Activated B cell treated with CpG ODN at 0.5 μM for 24 hours (primary cell): ENCODE data around the gene TRPM4. TPM values are rescaled to one million over a fixed set of nuclear protein-coding genes. Genes with fewer than 3 reads are reported as not detected.
"Not testable (repeated sequence)": the region's sequence is repeated elsewhere in the genome, so short reads cannot be mapped to it uniquely, and the experiment has no call there.

Experiments used
- ATAC-seq: fragments of 200-7000 bp; cut with Tn5 transposase; one replicate; pipeline ENCODE4 v1.10.0; 2021; ENCODE audit warnings: low read depth, mild to moderate bottlenecking, moderate library complexity
- CTCF ChIA-PET: fragments of 350-600 bp; sonication (Branson Sonifier 250); formaldehyde crosslinking; loops from one replicate; lab custom pipeline; 2021; ENCODE audit warnings: antibody characterized with exemption; lab: Charles Lee
- POLR2A ChIA-PET: fragments of 350-600 bp; sonication (Branson Sonifier 250); formaldehyde crosslinking; loops from one replicate; lab custom pipeline; 2021; ENCODE audit warnings: antibody characterized with exemption; lab: Charles Lee
- DNase-seq: peaks from one replicate; pipeline ENCODE4 v3.0.0; 2022
- H3K27ac Mint-ChIP-seq: one replicate; pipeline ENCODE4 v1.8.0; 2020; ENCODE audit warnings: mixed read lengths
- H3K27me3 Mint-ChIP-seq: one replicate; pipeline ENCODE4 v1.8.0; 2021; ENCODE audit warnings: mixed read lengths
- H3K36me3 Mint-ChIP-seq: one replicate; pipeline ENCODE4 v1.8.0; 2021; ENCODE audit warnings: low read depth, mixed read lengths
- H3K4me1 Mint-ChIP-seq: one replicate; pipeline ENCODE4 v1.8.0; 2021; ENCODE audit warnings: mixed read lengths
- H3K4me3 Mint-ChIP-seq: one replicate; pipeline ENCODE4 v1.8.0; 2020; ENCODE audit warnings: mild to moderate bottlenecking, mixed read lengths
- H3K9me3 Mint-ChIP-seq: one replicate; pipeline ENCODE4 v1.8.0; 2020; ENCODE audit warnings: mixed read lengths
- intact Hi-C: fragments of 100-400 bp; cut with micrococcal nuclease; formaldehyde crosslinking; loops from one replicate; pipeline ENCODE4 v1.15.1; 2024
- total RNA-seq: library from RNA; stranded (reverse); gene quantifications from 2 replicates; pipeline ENCODE4 v1.2.3, GENCODE V29; 2022
- TF ChIP-seq, protein P1 (sequence below): fragments of 200-600 bp; IDR thresholded peaks from one replicate; pipeline ENCODE4 v1.8.0; 2022; ENCODE audit warnings: antibody characterized with exemption, mild to moderate bottlenecking

The TRPM4 gene
- total RNA-seq, 1 donor from 2014 or later: not detected

DNA sequence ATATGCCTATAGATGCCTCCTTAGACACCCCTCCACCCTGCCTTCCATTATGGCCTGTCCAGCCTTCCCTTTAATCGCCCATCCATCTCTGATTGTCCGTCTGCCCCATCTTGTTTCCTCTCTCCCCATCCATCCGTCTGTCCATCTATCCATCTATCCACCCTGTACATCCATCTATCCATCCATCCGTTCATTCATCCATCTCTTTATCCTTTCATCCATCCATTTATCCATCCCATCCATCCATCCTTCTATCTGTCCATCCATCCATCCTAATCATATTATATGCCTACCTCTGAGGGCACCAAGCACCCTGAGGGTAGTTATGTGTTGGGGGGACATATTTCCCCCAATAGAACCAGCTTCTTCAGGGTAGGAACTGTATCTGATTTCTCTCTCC is 23.1 kb downstream of the TRPM4 start:
- peaks cover 8% of the 10 kb centered on the region for H3K9me3 Mint-ChIP-seq
- H3K4me3 Mint-ChIP-seq: no peak overlapping the region
- ChIA-PET POLR2A (interaction anchor here (0.7 kb wide), 1 partner anchor 398 kb away, joined by 8 read pairs; no protein-coding TSS in a partner anchor), CTCF (no interaction called here)
- H3K27ac Mint-ChIP-seq: no peak overlapping the region
- H3K36me3 Mint-ChIP-seq: peaks cover 3% of the 10 kb centered on the region
- TF ChIP-seq, protein P1, sequence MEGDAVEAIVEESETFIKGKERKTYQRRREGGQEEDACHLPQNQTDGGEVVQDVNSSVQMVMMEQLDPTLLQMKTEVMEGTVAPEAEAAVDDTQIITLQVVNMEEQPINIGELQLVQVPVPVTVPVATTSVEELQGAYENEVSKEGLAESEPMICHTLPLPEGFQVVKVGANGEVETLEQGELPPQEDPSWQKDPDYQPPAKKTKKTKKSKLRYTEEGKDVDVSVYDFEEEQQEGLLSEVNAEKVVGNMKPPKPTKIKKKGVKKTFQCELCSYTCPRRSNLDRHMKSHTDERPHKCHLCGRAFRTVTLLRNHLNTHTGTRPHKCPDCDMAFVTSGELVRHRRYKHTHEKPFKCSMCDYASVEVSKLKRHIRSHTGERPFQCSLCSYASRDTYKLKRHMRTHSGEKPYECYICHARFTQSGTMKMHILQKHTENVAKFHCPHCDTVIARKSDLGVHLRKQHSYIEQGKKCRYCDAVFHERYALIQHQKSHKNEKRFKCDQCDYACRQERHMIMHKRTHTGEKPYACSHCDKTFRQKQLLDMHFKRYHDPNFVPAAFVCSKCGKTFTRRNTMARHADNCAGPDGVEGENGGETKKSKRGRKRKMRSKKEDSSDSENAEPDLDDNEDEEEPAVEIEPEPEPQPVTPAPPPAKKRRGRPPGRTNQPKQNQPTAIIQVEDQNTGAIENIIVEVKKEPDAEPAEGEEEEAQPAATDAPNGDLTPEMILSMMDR: no peak
- H3K27me3 Mint-ChIP-seq: peaks cover 2% of the 10 kb centered on the region
- DNase-seq: no peak
- intact Hi-C loops: no loop called here
- H3K4me1 Mint-ChIP-seq: peaks cover 4% of the 10 kb centered on the region
- ATAC-seq: no peak

- H3K9me3 Mint-ChIP-seq, H3K27ac Mint-ChIP-seq, intact Hi-C loops, H3K36me3 Mint-ChIP-seq, H3K4me1 Mint-ChIP-seq, POLR2A ChIA-PET, ATAC-seq, H3K4me3 Mint-ChIP-seq, DNase-seq, CTCF ChIA-PET, H3K27me3 Mint-ChIP-seq: not testable (repeated sequence)
Observed at GRCh38 chr19:49182010-49182847, 24.6 kb downstream of the TRPM4 start.

DNA sequence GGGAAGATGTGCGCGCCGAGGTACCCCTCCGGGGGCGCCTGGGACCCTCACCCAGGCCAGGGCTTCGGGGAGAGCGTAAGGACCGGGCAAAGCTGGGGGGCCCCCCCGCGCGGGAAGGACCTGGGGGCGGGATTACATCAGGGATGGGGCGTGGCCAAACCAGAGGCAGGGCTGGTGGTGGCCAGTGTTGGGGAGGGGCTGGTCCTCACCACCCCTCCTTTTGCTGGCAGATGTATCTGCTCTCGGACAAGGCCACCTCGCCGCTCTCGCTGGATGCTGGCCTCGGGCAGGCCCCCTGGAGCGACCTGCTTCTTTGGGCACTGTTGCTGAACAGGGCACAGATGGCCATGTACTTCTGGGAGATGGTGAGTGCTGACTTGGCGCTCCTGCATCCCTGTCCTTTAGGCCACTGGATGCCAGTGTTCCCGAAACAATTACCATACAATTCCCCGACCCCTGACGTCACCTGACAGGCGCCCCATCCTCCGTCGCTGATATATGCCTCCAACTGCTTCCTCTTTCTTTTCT is 25.3 kb downstream of the TRPM4 start:
- H3K36me3 Mint-ChIP-seq: peaks cover 3% of the 10 kb centered on the region
- ChIA-PET POLR2A (no interaction called here), CTCF (no interaction called here)
- no peak for DNase-seq
- no peak for ATAC-seq
- H3K4me3 Mint-ChIP-seq: no peak overlapping the region
- intact Hi-C loops: no loop called here
- TF ChIP-seq, protein P1: no peak
- H3K4me1 Mint-ChIP-seq: peaks cover 5% of the 10 kb centered on the region
- H3K27ac Mint-ChIP-seq: no peak overlapping the region
- peaks cover 8% of the 10 kb centered on the region for H3K9me3 Mint-ChIP-seq
- H3K27me3 Mint-ChIP-seq: no peaks in the 10 kb centered on the region

DNA sequence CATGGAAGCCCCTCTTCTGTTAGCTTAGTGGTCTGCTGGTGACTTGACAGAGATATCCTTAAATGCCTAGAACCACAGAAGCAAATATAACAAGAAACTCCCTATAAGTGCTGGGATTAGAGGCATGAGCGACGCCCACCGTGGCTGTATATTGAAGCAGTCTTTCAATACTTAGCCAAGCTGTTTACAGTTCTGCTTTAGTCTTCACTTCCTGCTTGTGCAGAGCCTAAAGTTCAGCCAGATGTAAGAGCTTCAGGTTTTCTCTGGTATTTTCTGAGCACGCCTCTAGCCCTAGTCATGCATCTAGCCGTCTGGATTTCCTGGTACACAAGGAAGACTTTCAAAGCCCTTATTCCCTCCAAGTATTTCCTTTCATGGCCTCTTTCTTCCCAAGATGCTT is 28.5 kb downstream of the TRPM4 start:
- H3K27me3 Mint-ChIP-seq: peaks cover 8% of the 10 kb centered on the region
- H3K27ac Mint-ChIP-seq: no peak overlapping the region
- POLR2A ChIA-PET: no interaction called here
- TF ChIP-seq, protein P1: no peak
- H3K9me3 Mint-ChIP-seq: peaks cover 8% of the 10 kb centered on the region
- no peak for ATAC-seq
- no peak overlapping the region for H3K4me3 Mint-ChIP-seq
- CTCF ChIA-PET: interaction anchor here (0.7 to 1.1 kb wide), 2 partner anchors 13 to 40 kb away, joined by 5 read pairs; no protein-coding TSS in a partner anchor
- no peak for DNase-seq
- peaks cover 5% of the 10 kb centered on the region for H3K4me1 Mint-ChIP-seq
- peaks cover 3% of the 10 kb centered on the region for H3K36me3 Mint-ChIP-seq
- intact Hi-C loops: no loop called here

- Mint-ChIP-seq H3K4me1 (peaks cover 5% of the 10 kb centered on the region), H3K9me3 (peaks cover 4% of the 10 kb centered on the region), H3K36me3 (peaks cover 3% of the 10 kb centered on the region), H3K27ac (no peak overlapping the region), H3K4me3 (no peak overlapping the region), H3K27me3 (peaks cover 8% of the 10 kb centered on the region)
- TF ChIP-seq, protein P1: no peak
- ChIA-PET CTCF (no interaction called here), POLR2A (no interaction called here)
- DNase-seq (no peak), ATAC-seq (no peak)
- intact Hi-C loops: no loop called here
Observed at GRCh38 chr19:49188626-49189200, 31.1 kb downstream of the TRPM4 start.
